ENCODE data around the gene TEKT3.

DNA sequence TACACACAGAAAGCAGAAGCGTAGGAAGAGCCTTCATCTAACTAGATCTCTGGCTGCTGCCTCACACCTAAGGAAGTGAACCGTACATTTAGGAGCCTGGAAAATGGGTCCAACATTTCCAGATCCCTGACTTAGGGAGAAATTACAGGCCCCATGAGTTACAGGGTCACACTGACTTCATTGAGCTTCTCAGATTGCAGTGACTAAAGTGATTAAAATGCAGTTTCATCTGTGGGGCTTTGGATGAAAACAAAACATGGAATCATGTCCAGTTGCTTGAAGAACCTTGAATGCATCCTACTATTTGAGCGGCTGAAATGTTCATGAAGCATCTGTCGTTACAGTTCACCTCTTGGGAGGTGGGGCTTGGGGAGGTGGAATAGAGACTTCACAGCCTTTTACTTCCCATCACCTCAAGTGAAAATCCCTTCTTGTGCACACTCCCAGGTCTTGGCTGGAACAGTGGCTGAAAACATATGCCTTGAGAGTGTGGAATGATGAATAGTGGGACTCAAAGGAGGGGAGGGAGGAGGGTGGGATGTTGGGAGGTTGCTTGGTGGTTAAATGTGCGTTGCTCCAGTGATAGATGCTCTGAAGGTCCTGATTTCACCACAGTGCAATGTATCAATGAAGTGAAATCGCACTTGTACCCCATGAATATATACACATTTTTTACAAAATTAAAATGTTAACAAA is 19.7 kb downstream of the TEKT3 start:
- TF ChIP-seq, protein P1, sequence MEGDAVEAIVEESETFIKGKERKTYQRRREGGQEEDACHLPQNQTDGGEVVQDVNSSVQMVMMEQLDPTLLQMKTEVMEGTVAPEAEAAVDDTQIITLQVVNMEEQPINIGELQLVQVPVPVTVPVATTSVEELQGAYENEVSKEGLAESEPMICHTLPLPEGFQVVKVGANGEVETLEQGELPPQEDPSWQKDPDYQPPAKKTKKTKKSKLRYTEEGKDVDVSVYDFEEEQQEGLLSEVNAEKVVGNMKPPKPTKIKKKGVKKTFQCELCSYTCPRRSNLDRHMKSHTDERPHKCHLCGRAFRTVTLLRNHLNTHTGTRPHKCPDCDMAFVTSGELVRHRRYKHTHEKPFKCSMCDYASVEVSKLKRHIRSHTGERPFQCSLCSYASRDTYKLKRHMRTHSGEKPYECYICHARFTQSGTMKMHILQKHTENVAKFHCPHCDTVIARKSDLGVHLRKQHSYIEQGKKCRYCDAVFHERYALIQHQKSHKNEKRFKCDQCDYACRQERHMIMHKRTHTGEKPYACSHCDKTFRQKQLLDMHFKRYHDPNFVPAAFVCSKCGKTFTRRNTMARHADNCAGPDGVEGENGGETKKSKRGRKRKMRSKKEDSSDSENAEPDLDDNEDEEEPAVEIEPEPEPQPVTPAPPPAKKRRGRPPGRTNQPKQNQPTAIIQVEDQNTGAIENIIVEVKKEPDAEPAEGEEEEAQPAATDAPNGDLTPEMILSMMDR (IDR thresholded peaks at IDR 0.05) = no peak
- TF ChIP-seq EP300 (IDR thresholded peaks at IDR 0.05) (no peak), POLR2AphosphoS5 (IDR thresholded peaks at IDR 0.05) (no peak)
